ENCODE results near the gene FPR3.

GRCh38 chr19:51808333-51808986 is 13.5 kb downstream of the FPR3 start:
- TF ChIP-seq POLR2A (IDR thresholded peaks at IDR 0.05) (no peak), CTCF (IDR thresholded peaks at IDR 0.05) (no peak)

Measured in body of pancreas (tissue), 4 donors.